Activated naive CD4-positive, alpha-beta T cell treated with anti-CD3 and anti-CD28 coated beads, Interleukin-2, amount 50 U/mL, for 72 hours (primary cell): ENCODE measurements around the gene ANXA6. TPM values are rescaled to one million over a fixed set of nuclear protein-coding genes. Genes with fewer than 3 reads are reported as not detected.

Source experiments
- ATAC-seq, 2 donors: fragments of 150-1000 bp; cut with Tn5 transposase; 2 replicates each; pipeline ENCODE4 v1.10.0; 2021; ENCODE audit warnings: mild to moderate bottlenecking in 2 of 2, moderate library complexity in 2 of 2
- DNase-seq, 2 donors: peaks; one replicate each; pipeline ENCODE4 v3.0.0; 2021 to 2022; ENCODE audit warnings: low spot score in 2 of 2
- H3K27ac Mint-ChIP-seq, 2 donors: one replicate each; pipeline ENCODE4 v1.8.0; 2022; ENCODE audit warnings: mild to moderate bottlenecking in 2 of 2, mixed read lengths in 2 of 2
- H3K36me3 Mint-ChIP-seq, 2 donors: one replicate each; pipeline ENCODE4 v1.8.0; 2022; ENCODE audit warnings: mixed read lengths in 2 of 2
- H3K9me3 Mint-ChIP-seq, 2 donors: one replicate each; pipeline ENCODE4 v1.8.0; 2022; ENCODE audit warnings: mixed read lengths in 2 of 2
- total RNA-seq, 2 donors: library from RNA; stranded (reverse); gene quantifications; one replicate each; pipeline ENCODE4 v1.2.3, GENCODE V29; 2022

The ANXA6 gene
- total RNA-seq, 2 donors from 2014 or later, result 282 to 356 TPM

DNA sequence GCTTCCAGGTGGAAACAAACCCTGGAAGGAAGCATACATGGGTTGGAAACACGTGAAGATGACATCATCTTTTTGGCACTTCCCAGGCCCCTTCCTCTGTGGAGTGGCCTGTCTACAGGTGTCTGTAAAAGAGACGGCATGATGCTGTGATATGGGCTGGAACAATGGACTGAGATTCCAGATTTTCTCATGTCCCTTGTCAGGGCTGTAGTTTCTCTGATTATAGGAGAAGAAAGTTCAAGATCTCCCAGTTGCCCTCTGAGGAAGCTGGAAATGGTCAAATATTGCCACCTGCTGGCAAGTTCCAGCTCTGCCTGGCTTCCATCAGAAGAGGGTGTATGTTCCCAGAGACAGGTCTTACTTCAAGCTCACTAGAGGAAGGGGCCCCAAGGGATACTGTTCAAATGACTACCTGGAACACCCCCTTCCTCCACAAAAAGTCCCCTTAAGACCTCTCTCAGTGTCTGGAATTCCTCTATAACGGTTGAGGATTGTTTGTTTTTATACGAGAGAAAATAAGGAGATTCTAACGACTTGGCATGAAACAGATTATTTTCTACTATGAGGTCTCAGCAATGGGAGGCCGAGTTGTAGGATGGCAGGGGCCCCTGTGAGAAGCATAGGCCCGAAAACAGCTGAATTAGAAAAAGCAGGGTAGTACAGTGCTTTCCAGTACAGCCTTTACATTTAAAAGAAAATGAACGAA is 7.3 kb upstream of the ANXA6 start:
- no peaks in the 10 kb centered on the region for H3K36me3 Mint-ChIP-seq
- H3K9me3 Mint-ChIP-seq, result no peaks in the 10 kb centered on the region
- DNase-seq, result peak; percentile 78 to 83
- no peak overlapping the region for H3K27ac Mint-ChIP-seq
- peak; percentile 97 to 99 for ATAC-seq

DNA sequence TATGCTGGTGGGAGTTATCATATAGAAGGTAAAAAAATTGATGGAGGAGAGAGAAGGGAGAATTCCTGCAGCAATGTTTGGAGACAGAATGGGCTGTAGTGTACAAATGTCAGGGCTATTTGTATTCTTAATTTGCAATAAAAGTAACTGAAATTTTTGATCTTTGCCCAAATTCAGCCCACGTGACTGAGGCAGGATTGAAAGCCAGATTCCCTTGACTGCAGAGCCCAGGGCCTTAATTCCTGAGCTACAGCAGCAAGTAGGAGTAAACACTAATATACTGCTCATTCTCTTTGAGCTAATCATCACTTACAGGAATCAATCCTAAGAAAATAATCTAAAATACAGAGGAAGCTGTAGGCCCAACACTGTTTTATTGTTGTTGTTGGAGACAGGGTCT is 5.2 kb upstream of the ANXA6 start:
- Mint-ChIP-seq H3K36me3 (no peaks in the 10 kb centered on the region), H3K9me3 (no peaks in the 10 kb centered on the region), H3K27ac (no peak overlapping the region)
- DNase-seq (no peak), ATAC-seq (no peak)

DNA sequence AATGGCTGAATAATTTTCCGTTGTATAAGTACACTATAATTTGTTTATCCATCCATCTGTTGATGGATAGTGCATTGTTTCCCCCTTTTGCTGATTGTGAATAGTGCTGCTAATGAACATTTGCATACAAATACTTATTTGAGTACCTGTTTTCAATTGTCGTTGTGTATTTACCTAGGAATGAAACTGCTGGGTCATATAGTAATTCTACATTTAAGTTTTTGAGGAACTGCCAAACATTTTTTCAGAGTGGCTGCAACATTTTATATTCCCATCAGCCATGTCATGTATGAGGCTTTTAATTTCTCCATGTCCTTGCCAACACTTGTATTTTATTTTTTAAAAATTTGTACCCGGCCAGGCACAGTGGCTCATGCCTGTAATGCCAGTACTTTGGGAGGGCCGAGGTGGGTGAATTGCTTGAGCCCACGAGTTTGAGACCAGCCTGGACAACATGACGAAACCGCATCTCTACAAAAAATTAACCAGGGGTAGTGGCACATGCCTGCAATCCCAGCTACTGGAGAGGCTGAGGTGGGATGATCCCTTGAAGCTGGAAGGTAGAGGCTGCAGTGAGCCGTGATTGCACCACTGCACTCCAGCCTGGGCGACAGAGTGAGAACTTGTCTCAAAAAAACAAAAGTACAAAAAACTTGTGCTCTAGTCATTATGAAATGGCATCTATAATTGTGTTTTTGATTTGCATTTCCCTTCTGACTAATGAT is 2.2 kb upstream of the ANXA6 start:
- Mint-ChIP-seq H3K9me3 (no peaks in the 10 kb centered on the region), H3K27ac (no peak overlapping the region), H3K36me3 (peaks cover 4 to 21% of the 10 kb centered on the region in 2 donors)
- ATAC-seq, result no peak
- DNase-seq, result no peak

DNA sequence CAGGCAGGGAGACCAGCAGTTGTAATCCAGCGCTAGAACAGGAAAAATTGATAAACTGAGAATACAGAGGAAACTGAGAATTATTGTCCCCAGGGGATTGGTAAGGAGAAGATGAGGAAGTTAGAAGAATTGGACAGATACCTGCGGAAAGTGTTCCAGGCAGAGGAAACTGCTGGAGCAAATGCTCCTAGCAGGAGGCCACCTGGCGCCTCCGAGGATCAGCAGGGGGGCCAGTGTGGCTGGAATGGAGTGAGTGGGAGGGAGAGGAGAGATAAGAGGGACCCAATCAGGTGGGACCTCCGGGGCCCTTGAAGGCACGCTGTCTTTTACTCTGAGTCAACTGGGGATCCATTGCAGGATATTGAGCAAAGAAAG is 695 bp upstream of the ANXA6 start:
- DNase-seq (no peak), ATAC-seq (no peak)
- Mint-ChIP-seq H3K27ac (peak overlapping the region; percentile 86 to 88), H3K36me3 (peaks cover 11 to 21% of the 10 kb centered on the region in 2 donors), H3K9me3 (no peaks in the 10 kb centered on the region)

DNA sequence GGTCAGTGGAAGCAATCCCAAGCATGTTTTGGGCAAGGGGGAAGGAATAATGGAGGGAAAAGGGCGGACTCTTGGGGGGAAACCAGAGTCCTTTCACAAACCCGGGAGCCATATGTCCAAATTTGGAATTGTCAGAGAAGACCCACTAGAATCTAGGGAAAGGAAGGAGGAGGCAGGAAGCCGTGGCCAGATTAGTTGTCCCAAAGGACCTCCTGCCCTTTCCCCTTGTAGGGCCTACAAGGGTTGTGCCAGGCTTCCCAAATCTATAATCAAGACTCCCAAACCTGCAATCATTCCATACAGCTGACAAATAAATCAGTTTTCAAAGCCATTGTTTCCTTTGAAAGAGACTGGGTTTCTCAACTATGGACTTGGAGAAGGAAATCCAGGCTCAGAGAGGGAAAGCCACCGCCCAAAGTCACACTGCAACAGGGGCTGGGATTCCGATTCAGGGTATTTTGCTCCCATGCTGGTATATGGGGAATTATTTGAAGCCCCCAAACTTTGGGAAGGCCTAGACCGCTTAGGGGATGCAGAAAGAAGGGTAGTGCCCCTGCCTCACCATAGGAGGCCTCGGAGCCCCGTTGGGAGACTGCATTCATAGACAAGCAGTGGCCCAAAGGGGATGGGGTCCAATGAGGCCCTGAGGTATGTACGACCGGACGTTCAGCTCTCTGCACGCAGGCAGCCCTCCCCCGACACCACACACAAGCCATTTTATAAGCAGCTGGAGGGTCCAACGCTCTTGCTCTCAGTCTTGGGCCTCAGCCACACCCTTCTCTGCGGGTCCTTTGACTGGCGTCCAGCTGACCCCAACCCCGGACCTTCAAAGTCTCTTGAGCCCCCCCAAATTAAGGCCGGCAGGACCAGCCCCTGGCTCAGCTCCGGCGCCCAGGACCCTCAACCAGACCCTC is 815 bp downstream of the ANXA6 start:
- DNase-seq (peak in 1 of 2 donors; percentile 37), ATAC-seq (peak; percentile 15 to 17)
- H3K36me3 Mint-ChIP-seq, result peaks cover 11 to 21% of the 10 kb centered on the region in 2 donors
- H3K27ac Mint-ChIP-seq, result peak overlapping the region; percentile 86 to 90
- H3K9me3 Mint-ChIP-seq, result no peaks in the 10 kb centered on the region

DNA sequence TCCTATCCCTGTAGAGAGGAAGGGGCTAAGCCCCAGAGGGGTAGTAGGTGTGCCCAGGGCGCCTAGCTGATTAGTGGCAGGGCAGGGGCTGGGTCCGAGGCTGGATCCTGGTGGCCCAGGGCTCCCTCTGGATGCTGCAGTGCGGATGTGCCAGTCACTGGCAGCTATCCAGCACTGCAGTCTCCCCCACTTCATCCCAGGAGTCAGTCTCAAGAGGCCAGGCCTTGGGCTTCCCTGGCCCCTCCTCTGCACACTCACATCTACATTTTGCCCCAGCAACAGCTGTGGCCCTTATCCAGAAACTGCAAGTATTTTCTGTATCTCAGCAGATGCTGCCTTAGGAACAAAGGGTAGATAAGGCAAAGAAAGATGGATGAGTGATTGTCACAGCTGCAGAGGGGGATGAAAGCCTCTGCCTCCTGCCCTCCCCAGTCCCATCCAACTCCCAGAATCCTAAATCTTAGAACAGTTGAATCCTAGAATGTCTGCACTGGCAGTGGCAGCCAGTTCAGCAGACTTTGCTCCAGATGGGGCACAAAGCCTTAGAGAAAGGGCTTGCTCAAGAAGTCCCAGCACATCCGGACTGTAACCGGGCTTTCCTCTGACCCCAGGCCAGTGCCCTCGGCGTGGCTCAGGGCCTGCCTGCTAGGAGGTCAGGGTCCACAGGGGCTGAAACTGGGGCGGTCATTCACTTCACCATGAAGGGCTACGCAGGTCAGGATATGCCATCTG is 1.6 kb downstream of the ANXA6 start:
- Mint-ChIP-seq H3K27ac (peak overlapping the region; percentile 86 to 93), H3K9me3 (no peaks in the 10 kb centered on the region), H3K36me3 (peaks cover 11 to 21% of the 10 kb centered on the region in 2 donors)
- DNase-seq, result no peak
- ATAC-seq, result peak in 1 of 2 donors; percentile 3

DNA sequence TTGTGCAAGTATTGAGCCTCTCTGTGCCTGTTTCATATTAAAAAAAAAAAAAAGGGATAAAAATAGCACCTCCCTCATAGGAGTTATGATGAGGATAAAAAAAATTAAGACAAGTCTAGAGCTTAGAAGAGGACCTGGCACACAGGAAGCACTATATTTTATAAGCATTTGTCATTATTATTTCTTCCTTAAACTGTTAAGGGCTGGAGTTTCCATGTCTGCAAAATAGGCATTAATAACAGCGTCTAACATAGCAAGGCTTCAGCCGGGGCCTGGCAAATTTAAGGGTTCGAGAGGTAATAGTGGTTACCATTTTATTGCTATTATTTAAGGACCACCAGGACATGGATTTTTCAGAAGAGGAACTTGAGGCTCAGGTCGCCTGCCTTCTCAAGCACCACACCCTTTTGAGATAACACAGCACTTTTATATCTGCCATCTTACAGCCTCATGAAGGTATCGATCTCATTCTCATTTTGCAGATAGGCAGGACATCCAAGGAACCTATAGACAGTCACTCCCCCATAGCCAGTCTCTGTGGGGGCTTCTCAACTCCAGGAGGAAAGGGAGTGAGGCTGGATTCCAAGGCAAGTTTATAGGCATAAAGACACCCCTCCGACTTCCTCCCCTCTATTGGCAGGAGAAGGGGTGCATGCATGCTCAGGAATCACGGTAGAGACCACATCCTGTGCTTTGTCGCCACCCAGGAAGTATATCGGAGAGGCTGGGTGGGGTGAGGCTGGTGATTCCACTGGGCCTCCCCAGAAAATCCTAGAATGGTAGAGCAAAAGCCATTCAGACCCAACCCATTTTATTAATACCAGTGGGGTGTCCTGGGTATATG is 2.4 kb downstream of the ANXA6 start:
- H3K27ac Mint-ChIP-seq, result peak overlapping the region; percentile 86 to 97
- H3K9me3 Mint-ChIP-seq, result no peaks in the 10 kb centered on the region
- peak in 1 of 2 donors; percentile 39 for DNase-seq
- peak in 1 of 2 donors; percentile 11 for ATAC-seq
- peaks cover 11 to 21% of the 10 kb centered on the region in 2 donors for H3K36me3 Mint-ChIP-seq

DNA sequence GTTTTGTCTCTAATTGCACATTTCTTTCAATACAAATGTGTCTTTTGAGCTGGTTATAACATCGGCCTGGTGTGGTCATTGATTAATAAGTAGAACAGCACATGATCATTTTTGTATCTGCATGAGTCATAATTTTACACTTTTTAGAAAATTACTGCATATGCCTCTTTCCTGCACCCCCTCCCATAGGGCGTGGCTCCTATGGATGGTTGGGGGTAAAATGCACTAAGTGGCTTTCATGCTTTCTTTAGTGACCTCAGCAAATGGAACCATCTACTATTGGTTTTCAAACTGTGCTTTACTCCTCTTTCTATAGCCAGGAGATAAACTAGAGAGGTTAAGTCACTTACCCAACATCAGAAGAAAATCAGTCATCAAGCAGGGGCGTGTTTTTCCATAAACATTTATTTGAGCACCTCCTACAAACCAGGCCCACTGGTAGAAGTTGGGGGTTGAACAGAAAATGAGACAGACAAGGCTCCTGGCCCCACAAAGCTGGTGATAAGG is 3.8 kb downstream of the ANXA6 start:
- no peaks in the 10 kb centered on the region for H3K9me3 Mint-ChIP-seq
- peaks cover 15 to 21% of the 10 kb centered on the region in 2 donors for H3K36me3 Mint-ChIP-seq
- peak in 1 of 2 donors; percentile 47 for DNase-seq
- ATAC-seq, result peak; percentile 2 to 39
- peak overlapping the region; percentile 86 to 99 for H3K27ac Mint-ChIP-seq

DNA sequence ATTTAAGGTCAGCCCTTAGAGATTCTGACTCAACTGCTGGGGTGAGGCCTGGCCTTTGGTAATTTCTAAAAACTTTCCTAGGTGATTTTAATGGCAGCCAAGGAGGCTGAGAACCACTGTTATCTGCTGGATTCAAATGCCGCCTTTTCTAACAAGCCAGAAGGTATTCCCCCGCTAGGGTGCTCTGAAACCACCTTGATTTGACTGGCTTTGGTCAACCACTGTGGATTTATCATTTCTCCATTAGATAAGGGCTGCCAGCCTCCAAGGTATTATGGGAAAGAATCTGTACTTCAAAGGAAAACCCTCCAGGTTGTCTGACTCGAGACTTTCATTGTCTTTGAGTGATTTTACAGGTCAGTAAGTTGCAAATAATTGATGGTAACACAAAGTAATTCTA is 4.3 kb downstream of the ANXA6 start:
- ATAC-seq (peak in 1 of 2 donors; percentile 26), DNase-seq (peak in 1 of 2 donors; percentile 63)
- Mint-ChIP-seq H3K36me3 (peaks cover 21 to 24% of the 10 kb centered on the region in 2 donors), H3K27ac (peak overlapping the region; percentile 86 to 99), H3K9me3 (no peaks in the 10 kb centered on the region)

DNA sequence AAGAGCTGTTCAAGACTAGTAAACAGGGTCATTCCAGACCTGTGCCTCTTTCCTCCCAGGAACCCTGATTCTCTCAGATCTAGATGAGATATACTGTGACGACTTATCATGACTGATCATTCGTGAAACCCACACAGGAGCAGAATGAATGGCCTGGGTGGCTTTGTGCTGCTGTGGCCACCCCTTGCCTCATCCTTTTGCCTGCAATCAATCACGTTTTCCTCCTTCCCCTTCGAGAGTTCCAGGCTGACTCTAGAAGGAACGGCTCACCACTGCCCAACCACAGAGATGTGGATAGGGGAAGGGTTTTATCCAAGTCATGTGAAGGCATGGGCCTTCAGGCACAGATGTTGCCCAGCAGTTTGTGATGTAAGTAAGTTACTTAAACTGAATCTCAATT is 5.8 kb downstream of the ANXA6 start:
- peak; percentile 63 to 84 for DNase-seq
- Mint-ChIP-seq H3K36me3 (peaks cover 27 to 36% of the 10 kb centered on the region in 2 donors), H3K9me3 (no peaks in the 10 kb centered on the region), H3K27ac (peak overlapping the region; percentile 86 to 97)
- ATAC-seq, result peak; percentile 76 to 81

DNA sequence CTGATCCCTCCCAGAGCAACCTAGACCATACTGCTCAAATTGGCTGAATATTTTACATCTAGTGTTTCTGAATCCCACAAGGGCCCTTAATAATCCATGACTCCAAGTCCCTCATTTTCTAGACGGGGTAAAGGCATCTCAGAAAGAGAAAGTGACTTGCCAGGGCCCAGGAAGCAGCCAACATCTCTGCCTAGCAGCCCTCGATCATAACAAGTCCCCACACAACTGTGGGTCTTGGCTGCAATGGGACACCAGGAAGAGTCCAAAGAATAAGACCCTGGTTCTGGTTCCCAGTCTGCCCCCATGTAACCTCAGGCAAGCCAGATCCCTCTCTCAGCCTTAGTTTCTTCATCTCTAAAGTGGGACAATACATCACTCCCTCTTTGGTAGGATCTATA is 6.3 kb downstream of the ANXA6 start:
- ATAC-seq (peak in 1 of 2 donors; percentile 0), DNase-seq (no peak)
- H3K9me3 Mint-ChIP-seq, result no peaks in the 10 kb centered on the region
- H3K27ac Mint-ChIP-seq, result peak overlapping the region; percentile 86 to 97
- peaks cover 22 to 34% of the 10 kb centered on the region in 2 donors for H3K36me3 Mint-ChIP-seq

DNA sequence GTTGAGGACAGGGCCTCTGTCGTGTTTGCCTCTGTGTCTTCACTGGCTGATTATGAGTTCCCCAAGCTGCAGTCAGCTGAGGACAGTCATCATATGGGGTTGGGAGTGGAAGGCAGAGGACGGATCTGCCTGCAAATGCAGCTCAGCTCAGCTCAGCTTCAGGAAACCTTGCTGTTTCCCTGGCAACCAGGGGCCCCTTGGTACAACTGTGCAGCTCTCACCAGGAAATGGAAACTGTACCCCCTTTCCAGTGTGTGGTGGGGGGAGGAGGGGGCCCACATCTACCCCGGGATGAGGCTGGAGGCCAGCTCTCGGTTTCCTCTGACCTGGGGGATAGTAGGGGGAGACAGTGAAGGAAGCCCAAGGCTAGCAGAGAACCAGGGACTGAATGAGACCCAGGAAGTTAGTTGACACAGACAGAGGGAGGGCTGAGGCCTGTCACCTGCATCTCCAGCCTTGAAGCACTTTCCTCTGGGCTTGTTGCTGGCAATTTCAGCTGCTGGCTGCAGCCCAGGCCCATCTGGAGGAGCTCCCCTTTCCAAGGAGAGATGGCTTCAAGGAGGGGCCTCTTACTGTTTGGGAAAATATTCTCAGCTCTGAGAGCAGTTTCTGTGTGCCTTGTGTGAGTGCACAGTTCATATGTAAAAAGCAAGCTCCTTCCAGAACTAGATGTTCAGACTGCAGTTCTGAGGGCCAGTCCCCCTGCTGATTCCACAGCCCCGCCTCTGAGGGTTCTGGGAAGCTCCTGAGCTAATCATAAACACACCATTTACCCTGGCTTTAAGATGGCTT is 6.9 kb downstream of the ANXA6 start:
- Mint-ChIP-seq H3K9me3 (no peaks in the 10 kb centered on the region), H3K36me3 (peaks cover 17 to 37% of the 10 kb centered on the region in 2 donors)
- peak; percentile 13 to 65 for ATAC-seq

DNA sequence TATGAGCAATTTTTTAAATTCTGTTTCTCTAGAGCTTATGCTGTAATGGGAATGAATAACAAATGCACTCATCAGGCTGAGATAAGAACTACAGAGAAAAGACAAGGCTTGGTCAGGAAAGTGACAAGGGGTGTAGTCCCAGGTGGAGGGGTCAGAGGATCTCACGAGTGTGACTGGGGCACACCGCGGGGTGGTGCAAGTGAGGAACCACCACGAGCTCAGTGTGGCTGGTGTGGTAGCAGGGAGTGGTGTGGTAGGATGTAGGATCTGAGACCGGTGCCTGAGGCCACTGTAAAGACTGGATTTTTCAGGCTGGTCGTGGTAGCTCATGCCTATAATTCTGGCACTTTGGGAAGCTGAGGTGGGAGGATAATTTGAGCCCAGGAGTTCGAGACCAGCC is 9.0 kb downstream of the ANXA6 start:
- ATAC-seq, result no peak
- H3K9me3 Mint-ChIP-seq, result no peaks in the 10 kb centered on the region

More for the DNA sequence above, 6.9 kb downstream of the ANXA6 start:
- peak in 1 of 2 donors; percentile 65 for DNase-seq
- peak overlapping the region; percentile 86 to 97 for H3K27ac Mint-ChIP-seq

DNA sequence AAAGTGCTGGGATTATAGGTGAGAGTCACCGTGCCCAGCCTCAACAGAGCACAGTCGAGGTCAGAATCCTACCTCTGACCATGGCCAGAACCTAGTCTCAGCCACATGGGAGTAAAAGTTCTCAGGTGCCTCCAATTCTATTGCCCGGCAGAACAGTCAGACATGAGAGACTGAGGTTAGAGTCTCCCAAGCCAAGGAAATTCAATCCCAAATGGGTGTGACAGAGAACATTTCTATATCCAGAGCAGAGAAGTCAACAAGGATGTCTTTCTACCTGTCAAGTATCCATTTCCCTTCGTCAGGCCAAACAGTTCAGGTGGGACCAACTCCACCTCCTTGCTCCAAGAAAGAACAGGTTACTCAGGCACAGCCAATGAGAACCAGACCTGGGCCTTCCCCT is 10.5 kb downstream of the ANXA6 start:
- DNase-seq (no peak), ATAC-seq (no peak)
- H3K9me3 Mint-ChIP-seq, result no peaks in the 10 kb centered on the region
- peaks cover 13 to 36% of the 10 kb centered on the region in 2 donors for H3K36me3 Mint-ChIP-seq
- peak overlapping the region in 1 of 2 donors; percentile 85 for H3K27ac Mint-ChIP-seq

More for the DNA sequence above, 9.0 kb downstream of the ANXA6 start:
- Mint-ChIP-seq H3K27ac (peak overlapping the region; percentile 44 to 78), H3K36me3 (peaks cover 13 to 39% of the 10 kb centered on the region in 2 donors)
- DNase-seq, result no peak
